HG03095 (cell line): Measurements from ENCODE around the gene CDK14.
"Not testable (repeated sequence)": the region's sequence is repeated elsewhere in the genome, so short reads cannot be mapped to it uniquely, and the experiment has no call there.

Experiments used
- ATAC-seq: cut with Tn5 transposase; IDR thresholded peaks from one replicate; pipeline ENCODE4 v1.9.1; 2021; ENCODE audit warnings: moderate library complexity; ENCODE audit not compliant: unreplicated experiment

CDK14 gene

DNA sequence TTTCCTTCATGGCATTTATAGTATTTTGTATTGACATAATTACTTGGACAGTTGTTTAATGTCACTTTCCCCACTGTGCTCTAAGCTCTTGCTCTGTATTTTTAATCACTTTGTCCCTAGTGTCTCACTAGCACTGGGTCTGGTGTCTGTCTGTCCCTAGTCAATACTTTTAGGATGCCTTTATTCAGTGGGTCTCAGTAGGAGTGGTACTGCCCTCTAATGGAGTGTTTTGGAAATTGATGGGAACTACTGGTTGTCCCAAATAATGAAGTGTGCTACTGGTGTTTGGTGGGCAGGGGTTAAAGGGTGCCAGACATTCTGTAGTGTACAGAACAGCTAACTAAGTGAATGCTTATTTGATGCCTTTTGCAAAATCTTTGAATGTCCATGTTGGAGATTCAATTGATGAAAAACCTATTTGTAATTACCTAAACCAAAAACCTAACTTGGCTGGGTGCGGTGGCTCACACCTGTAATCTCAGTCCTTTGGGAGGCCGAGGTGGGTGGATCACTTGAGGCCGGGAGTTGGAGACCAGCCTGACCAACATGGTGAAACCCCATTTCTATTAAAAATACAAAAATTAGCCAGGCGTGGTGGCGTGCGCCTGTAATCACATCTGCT is 33.3 kb downstream of the CDK14 start:
- peak; percentile 82 for ATAC-seq

- no peak for ATAC-seq
These were observed 35.4 kb downstream of the CDK14 start for GRCh38 chr7:90631502-90631901.

GRCh38 chr7:90639683-90640082 is 43.6 kb downstream of the CDK14 start:
- not testable (repeated sequence) for ATAC-seq

DNA sequence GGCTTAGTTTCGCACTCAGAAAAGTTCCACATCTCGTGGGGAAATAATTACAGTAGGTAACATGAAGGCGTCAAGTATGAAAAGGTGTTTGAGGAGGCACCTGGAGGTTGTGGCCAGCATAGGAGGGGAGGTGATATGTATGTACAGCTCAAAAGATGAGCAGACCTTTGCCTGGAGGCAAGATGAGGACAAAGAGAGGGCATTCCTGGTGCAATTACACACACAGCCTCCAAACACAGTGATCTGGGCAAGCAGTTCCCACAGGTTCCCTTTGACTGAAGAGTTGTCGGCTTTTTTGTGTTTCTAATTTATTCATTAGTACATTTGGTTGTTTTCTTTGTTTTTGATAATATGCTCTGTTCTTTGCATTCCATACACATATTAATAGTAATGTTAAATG is 46.9 kb downstream of the CDK14 start:
- ATAC-seq = no peak

DNA sequence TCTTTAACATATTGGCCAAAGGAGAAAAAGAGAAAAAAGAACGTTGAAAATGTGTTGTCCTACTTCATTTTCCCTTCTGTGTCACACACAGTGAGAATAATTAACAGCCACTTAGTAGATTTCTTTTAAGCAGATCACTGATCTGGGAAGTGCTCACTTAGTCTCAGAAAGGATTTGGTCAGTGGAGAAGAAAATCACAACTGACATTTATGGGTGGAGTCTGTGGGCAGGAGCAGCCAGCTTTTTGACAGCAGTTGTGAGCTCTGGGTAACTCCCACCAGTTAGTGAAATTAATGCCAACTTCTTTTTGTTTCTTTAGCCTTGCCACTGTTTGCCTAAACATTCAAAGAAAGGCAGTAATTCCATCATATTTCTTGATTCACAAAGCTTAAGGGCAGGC is 49.7 kb downstream of the CDK14 start:
- no peak for ATAC-seq

- no peak for ATAC-seq
These were observed 52.0 kb downstream of the CDK14 start for GRCh38 chr7:90648107-90648506.

- no peak for ATAC-seq
These were observed 52.7 kb downstream of the CDK14 start for GRCh38 chr7:90648834-90649233.

- no peak for ATAC-seq
These were observed 58.8 kb downstream of the CDK14 start for GRCh38 chr7:90654718-90655427.

- ATAC-seq = no peak
These were observed 59.4 kb downstream of the CDK14 start for GRCh38 chr7:90655566-90655965.

DNA sequence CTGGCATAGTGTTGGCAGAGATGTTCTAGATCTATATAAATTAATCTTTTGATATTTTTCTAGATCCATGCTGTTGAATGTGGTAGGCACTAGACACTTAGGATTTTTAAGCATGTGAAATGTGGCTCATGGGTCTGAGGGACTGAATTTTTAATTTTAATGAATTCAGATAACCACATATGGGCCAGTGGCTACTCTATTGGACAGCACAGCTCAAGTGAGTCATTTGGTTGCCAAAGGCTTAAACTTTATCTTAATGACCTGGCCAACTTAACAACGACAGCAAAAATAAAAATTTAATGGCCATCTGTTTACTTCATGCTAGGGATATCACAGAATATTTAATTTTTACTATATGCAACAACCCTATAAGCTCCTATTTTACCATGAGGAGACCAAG is 61.4 kb downstream of the CDK14 start:
- ATAC-seq = no peak

GRCh38 chr7:90660100-90660499 is 64.0 kb downstream of the CDK14 start:
- no peak for ATAC-seq

- ATAC-seq = no peak
These were observed 64.7 kb downstream of the CDK14 start for GRCh38 chr7:90660819-90661218.

GRCh38 chr7:90661290-90662151 is 65.4 kb downstream of the CDK14 start:
- no peak for ATAC-seq

- no peak for ATAC-seq
These were observed 67.1 kb downstream of the CDK14 start for GRCh38 chr7:90663176-90663575.

DNA sequence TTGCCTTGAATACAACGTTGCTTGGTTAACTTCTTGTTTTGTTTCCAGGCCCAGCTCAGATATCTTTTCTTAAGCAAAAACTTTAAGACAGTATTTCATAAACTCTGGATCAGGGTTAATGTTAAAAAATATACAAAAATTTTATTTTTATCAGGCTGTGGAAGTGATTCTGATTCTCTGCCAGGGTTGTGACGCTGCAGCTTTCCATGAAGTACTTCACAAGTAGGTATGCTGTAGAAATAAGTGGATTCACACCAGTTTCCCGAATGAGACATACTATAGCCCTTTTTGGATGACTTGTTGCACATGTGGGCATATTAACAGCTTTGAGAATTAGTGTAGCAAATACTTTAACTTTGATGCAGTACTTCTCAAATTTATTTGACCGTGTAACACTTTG is 70.1 kb downstream of the CDK14 start:
- no peak for ATAC-seq

GRCh38 chr7:90668992-90669391 is 72.9 kb downstream of the CDK14 start:
- no peak for ATAC-seq

DNA sequence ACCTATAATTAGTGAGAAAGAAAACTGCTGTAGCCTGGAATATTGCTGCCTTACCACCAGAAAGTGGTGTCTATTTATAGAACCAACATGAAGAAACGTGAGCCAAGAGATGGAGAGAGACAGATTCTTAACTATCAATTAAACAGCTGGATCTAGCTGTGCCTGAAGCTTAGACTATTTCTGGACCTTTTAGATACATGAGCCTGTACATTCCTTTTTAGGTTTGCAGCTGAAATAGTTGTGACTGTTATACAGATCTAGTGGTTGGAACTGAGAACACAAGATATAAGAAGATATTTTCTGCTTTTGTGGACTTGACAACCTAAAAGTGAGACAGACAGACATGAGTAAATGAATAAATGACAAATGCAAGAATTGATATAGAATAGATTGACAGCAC is 73.4 kb downstream of the CDK14 start:
- no peak for ATAC-seq

DNA sequence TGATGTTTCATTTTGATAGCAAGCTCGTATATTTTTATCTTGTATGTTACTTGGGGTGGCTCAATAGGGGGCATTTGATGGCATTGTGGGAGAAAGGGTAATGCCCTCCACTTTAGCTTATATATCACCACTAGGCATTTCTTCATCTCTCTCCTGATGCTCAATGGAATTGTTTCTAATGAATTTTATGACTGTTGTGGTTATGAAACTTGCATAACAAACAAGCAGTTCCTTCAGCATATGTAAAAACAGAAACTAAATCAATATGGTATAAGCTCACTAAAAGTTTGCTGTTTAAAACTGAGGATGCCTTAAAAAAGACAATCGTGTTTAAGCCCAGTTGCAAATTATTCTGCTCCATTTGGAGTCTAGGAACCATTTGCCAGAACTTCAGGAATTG is 75.5 kb downstream of the CDK14 start:
- ATAC-seq = no peak

GRCh38 chr7:90672210-90672609 is 76.1 kb downstream of the CDK14 start:
- no peak for ATAC-seq

DNA sequence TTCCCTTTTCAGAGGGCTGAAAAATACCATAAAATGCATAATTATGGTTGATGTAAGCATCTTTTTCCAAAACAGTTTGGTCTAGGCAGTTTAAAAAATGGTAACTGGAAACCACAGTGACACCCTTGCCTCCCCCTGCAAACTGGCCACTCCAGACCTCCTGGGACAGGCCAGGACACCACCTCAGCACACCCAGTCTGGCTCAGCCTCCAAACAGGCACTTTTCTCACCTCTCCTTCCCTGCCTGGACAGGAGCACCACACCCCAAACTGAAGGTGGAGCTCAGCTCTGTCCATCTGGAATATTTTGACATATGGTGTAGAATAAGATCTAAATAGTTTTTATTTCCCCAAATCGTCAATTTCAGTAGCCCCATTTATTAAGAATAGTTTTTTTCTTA is 78.5 kb downstream of the CDK14 start:
- ATAC-seq = no peak

DNA sequence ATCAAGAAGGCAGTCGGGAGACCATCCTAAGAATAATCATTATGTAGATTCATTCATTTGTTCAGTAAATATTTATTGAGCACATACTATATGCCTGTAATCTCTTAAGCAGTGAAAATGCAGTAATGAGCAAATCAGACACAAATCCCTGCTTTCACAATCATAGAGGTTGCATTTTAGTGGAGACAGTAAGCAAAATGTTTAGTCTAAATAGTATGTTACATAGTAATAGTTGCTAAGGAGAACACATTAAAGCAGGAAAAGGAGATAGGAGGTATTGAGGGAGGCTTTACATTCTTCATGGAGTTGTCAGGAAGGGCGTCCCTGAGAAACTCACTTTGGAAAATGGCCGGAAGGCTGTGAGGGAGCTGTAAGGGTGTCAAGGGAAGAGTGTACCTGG is 79.9 kb downstream of the CDK14 start:
- ATAC-seq = no peak
